ENCODE measurements around the gene MTX1.

MTX1 gene

DNA sequence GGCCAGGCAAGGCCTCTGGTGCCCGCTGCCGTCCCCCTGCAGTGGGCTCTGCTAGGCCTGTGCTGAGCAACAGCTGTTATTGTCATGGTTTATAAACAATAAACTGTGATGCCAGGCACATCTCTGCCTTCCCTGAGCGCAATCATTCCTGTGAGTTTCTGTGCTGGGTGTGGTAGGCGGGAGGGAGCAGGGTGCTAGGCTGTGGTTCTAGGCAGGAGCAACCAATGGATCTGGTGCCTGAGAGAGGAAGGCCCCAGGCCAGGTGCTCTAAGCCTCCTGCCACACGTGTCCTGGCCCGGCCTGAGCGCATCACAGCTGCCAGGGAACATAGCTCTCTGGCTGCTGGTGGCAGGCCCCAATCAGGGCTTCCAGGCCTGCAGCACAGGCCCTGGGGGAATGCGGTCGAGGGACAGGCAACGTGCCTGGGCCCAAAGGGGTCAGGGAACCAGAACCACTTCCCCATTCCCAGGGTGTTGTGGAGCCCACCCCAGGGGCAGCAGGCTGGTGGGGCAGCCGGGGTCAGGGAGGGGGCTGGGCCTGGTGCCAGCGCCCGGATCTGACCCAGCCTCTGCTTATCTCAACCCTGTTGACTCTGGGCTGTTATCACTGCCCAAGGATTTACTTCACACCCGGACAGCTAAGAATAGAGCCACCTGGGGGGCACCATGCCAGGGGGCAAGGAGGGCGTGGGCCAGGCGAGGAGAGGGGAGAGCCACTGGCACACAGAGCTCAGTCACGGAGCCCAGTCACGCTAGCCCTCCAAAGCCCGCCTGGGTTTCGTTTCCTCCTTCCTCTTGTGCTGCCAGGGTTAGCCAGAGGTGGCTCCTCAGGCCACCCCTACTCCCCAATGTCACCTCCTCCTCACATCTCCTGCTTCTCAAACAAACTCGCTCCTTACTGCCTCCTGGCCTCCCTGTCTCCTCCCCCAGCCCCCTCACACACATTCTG, 23.4 kb upstream of the MTX1 start:
- TF ChIP-seq, protein P1, sequence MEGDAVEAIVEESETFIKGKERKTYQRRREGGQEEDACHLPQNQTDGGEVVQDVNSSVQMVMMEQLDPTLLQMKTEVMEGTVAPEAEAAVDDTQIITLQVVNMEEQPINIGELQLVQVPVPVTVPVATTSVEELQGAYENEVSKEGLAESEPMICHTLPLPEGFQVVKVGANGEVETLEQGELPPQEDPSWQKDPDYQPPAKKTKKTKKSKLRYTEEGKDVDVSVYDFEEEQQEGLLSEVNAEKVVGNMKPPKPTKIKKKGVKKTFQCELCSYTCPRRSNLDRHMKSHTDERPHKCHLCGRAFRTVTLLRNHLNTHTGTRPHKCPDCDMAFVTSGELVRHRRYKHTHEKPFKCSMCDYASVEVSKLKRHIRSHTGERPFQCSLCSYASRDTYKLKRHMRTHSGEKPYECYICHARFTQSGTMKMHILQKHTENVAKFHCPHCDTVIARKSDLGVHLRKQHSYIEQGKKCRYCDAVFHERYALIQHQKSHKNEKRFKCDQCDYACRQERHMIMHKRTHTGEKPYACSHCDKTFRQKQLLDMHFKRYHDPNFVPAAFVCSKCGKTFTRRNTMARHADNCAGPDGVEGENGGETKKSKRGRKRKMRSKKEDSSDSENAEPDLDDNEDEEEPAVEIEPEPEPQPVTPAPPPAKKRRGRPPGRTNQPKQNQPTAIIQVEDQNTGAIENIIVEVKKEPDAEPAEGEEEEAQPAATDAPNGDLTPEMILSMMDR (IDR thresholded peaks at IDR 0.05; ENCODE audit: control extremely low read depth, extremely low read depth, low read depth, missing control alignments), result no peak
- DNase-seq (ENCODE audit: extremely low spot score), result peak; percentile 87
- CTCF ChIA-PET, result interaction anchor here (1.0 to 4.2 kb wide), 9 partner anchors 8 to 94 kb away, joined by 3 to 42 read pairs (median 8); partner anchors contain the start of genes KRTCAP2, THBS3 and TRIM46
- POLR2A ChIA-PET, result interaction anchor here (0.6 kb wide), 1 partner anchor 20 kb away, joined by 3 read pairs; no protein-coding TSS in a partner anchor

DNA sequence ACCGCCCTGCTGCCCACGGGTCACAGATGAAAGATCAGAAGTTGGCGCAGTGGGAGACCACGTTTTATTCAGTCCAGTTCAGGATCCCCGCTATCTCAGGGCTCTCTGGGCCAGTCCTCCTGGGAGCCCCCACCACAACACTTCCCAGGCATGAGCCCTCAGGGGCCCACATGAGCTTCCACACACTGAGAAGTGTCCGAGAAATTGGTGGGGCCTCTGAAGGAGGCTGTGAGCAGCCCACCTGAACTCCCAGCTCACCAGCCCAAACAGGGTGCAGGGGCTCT, 22.8 kb upstream of the MTX1 start:
- TF ChIP-seq, protein P1 (IDR thresholded peaks at IDR 0.05; ENCODE audit: control extremely low read depth, extremely low read depth, low read depth, missing control alignments), result no peak
- ChIA-PET POLR2A (interaction anchor here (0.6 kb wide), 1 partner anchor 320 kb away, joined by 5 read pairs; no protein-coding TSS in a partner anchor), CTCF (interaction anchor here (1.0 to 4.2 kb wide), 9 partner anchors 8 to 94 kb away, joined by 3 to 42 read pairs (median 8); partner anchors contain the start of genes KRTCAP2, THBS3 and TRIM46)
- no peak for DNase-seq (ENCODE audit: extremely low spot score)

DNA sequence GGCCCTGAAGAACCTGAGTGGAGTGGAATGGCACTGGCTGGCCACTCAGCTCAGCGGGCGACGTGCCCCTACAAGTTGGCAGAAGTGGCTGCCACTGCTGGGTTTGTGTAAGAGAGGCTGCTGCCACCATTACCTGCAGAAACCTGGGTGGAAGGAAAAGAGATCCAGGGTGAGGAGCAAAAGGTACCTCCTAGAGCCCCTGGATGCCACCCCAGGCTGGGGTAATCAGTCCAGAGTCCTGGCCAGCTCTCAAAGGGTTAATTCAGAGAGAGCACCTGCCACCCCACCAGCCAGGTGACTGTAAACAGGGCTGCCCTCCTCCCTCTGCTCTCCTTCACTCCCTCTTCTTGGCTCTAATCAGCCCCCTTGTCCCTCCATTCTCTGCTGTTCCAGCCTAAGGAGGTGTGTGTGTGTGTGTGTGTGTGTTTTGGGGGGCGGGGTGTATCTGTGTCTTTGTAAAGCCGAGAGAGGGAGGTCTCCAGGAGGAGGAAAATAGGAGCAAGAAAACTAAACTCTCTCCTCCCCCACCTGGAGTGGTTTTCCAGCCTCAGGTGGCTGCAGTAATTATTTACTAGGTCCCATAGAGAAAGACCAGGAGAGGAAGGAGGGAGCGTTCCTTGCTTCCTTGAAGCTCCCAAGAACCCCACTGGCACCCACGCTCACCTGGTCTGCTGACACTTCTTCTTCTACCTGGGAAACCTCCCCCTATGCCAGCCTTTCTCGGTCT, 22.3 kb upstream of the MTX1 start:
- DNase-seq (ENCODE audit: extremely low spot score), result no peak
- ChIA-PET CTCF (interaction anchor here (1.1 to 4.2 kb wide), 9 partner anchors 8 to 95 kb away, joined by 3 to 42 read pairs (median 8); partner anchors contain the start of genes KRTCAP2, THBS3 and TRIM46), POLR2A (interaction anchor here (0.6 kb wide), 1 partner anchor 321 kb away, joined by 5 read pairs; no protein-coding TSS in a partner anchor)
- TF ChIP-seq, protein P1 (IDR thresholded peaks at IDR 0.05; ENCODE audit: control extremely low read depth, extremely low read depth, low read depth, missing control alignments), result no peak

DNA sequence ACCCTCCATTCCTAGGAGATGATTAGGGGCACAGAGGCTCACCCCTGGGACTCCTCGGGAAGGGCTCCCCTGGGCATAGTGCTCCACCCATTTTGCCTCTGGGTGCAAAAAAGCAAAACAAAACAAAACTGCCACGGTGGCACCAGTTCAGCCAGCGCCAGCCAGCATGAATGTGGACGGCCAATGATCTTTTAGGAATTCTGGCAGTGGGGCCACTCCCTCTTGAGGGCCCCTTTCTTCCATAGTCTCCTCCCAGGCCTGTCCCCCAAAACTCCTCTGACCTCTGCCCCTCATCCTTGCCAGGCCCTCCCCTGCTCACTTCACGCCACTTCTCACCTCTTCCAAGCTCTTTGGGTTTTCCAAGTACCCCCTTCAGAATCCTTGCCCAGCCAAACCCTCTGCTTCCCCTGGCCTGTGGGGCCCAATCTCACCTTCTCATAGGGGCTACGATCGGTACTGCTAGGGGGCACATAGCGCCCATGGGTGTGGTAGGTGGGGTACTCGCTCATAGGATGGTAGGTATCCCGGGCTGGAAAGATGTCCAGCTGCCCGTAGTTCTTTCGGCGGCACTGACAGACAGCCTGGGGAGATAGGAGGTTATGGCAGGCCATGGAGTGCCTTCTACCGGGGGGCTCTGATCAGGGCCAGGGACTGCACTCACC, 21.6 kb upstream of the MTX1 start:
- TF ChIP-seq, protein P1 (IDR thresholded peaks at IDR 0.05; ENCODE audit: control extremely low read depth, extremely low read depth, low read depth, missing control alignments), result no peak
- CTCF ChIA-PET, result interaction anchor here (1.3 to 3.8 kb wide), 4 partner anchors 10 to 95 kb away, joined by 3 to 27 read pairs (median 10); partner anchors contain the start of gene TRIM46
- POLR2A ChIA-PET, result no interaction called here
- DNase-seq (ENCODE audit: extremely low spot score), result no peak

DNA sequence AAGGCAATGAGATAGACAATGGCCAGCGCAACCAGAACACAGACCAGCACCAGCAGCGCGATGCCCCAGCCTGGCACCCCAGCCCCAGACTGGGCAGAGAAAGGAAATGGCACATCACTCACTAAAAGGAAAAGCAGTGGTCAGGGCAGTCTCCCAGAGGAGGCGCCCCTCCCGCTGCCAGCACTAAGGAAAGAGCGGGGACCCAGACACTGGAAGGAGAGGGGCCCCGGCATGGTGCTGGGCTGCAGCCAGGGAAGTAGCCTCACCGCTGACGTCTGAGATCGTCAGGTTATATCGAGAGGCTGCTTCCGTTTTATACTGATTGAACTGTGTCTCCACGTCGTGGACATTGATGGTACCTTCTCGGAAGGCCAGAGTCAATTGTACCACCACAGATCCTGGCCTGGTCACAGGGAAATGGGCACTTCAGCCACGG, 21.0 kb upstream of the MTX1 start:
- no peak for DNase-seq (ENCODE audit: extremely low spot score)
- CTCF ChIA-PET, result interaction anchor here (0.7 to 1.3 kb wide), 2 partner anchors 12 to 20 kb away, joined by 3 to 4 read pairs; no protein-coding TSS in a partner anchor
- POLR2A ChIA-PET, result no interaction called here
- TF ChIP-seq, protein P1 (IDR thresholded peaks at IDR 0.05; ENCODE audit: control extremely low read depth, extremely low read depth, low read depth, missing control alignments), result no peak
